H1 (cell line): ENCODE data around the gene NDUFV1. TPM values are rescaled to one million over a fixed set of nuclear protein-coding genes. Genes with fewer than 3 reads are reported as not detected.

Source experiments
- TCF12 ChIP-seq: IDR thresholded peaks from 2 replicates; pipeline ENCODE4 v1.6.1; 2011; ENCODE audit warnings: low read depth, mild to moderate bottlenecking, low read length
- polyA plus RNA-seq, 7 experiments: library from polyadenylated mRNA; depleted of rRNA in 3 of 7; stranded (reverse) in 5 of 7; unstranded in 2 of 7; fragments of >200 nt in 5 of 7; fragments of 200-250 nt in 2 of 7; gene quantifications; 1 replicate in 5 of 7; 2 replicates in 1 of 7; 4 replicates in 1 of 7; pipeline versions ENCODE4 v1.2.1 to v1.2.3, GENCODE V29; 2011 to 2013; ENCODE audit warnings: missing spikeins in 2 of 7, mixed read lengths in 2 of 7
- total RNA-seq: library from RNA; stranded (reverse); fragmentation: NEBNext Ultra II Directional; extraction: Animal tissue kit (Norgen Biotek cat#: 25700); gene quantifications from 2 replicates; pipeline ENCODE4 v1.2.1, GENCODE V29; 2021
- TF ChIP-seq, protein P1 (sequence below): IDR thresholded peaks from 2 replicates; pipeline ENCODE4 v1.6.1; 2012; ENCODE audit warnings: low read length, inconsistent platforms

The NDUFV1 gene
- total and polyA plus RNA-seq, 2 of the 8 experiments (the other 6 are each of a cell fraction or from before 2014, with no cell fraction given) = 125 to 131 TPM

GRCh38 chr11:67572747-67573419, 33.9 kb upstream of the NDUFV1 start (continued):
- TF ChIP-seq TCF12 = peak; percentile 63; the same call in 1 of the 2 replicates
- TF ChIP-seq, protein P1, sequence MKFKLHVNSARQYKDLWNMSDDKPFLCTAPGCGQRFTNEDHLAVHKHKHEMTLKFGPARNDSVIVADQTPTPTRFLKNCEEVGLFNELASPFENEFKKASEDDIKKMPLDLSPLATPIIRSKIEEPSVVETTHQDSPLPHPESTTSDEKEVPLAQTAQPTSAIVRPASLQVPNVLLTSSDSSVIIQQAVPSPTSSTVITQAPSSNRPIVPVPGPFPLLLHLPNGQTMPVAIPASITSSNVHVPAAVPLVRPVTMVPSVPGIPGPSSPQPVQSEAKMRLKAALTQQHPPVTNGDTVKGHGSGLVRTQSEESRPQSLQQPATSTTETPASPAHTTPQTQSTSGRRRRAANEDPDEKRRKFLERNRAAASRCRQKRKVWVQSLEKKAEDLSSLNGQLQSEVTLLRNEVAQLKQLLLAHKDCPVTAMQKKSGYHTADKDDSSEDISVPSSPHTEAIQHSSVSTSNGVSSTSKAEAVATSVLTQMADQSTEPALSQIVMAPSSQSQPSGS = no peak
